Right atrium auricular region (tissue), 2 donors: Measurements from ENCODE around the gene ASNS. TPM values are rescaled to one million over a fixed set of nuclear protein-coding genes. Genes with fewer than 3 reads are reported as not detected.
"Not testable (repeated sequence)": the region's sequence is repeated elsewhere in the genome, so short reads cannot be mapped to it uniquely, and the experiment has no call there.

Source experiments
- DNase-seq: peaks from one replicate; pipeline ENCODE4 v3.0.0-alpha.2; 2019; ENCODE audit warnings: low spot score
- H3K27ac ChIP-seq, 2 donors: fragments of 200-600 bp; sonication (generic); 1 replicate in 1 of 2; 2 replicates in 1 of 2; pipeline ENCODE4 v1.5.1; 2016 to 2019
- H3K27me3 ChIP-seq, 2 donors: fragments of 200-600 bp; sonication (generic); one replicate each; pipeline versions ENCODE4 v1.5.1 to v1.6.0; 2017 to 2019
- H3K36me3 ChIP-seq: fragments of 200-600 bp; sonication (generic); one replicate; pipeline ENCODE4 v1.5.1; 2016
- H3K4me1 ChIP-seq, 2 donors: fragments of 200-600 bp; sonication (generic); one replicate each; pipeline versions ENCODE4 v1.5.1 to v1.6.0; 2017 to 2019
- H3K4me3 ChIP-seq, 2 donors: fragments of 200-600 bp; sonication (generic); 1 replicate in 1 of 2; 2 replicates in 1 of 2; pipeline ENCODE4 v1.5.1; 2017 to 2019; ENCODE audit warnings: mild to moderate bottlenecking in 1 of 2, moderate library complexity in 1 of 2
- H3K9me3 ChIP-seq, 2 donors: fragments of 200-600 bp; sonication (generic); one replicate each; pipeline ENCODE4 v1.5.1; 2019
- CTCF ChIP-seq, 2 donors: fragments of 200-600 bp; sonication (generic); IDR thresholded peaks; one replicate each; pipeline ENCODE4 v1.5.1; 2019; ENCODE audit warnings: antibody characterized with exemption in 2 of 2
- total RNA-seq, 2 donors: library from RNA; depleted of rRNA; stranded (reverse); fragments of >200 nt; gene quantifications; one replicate each; pipeline ENCODE4 v1.1.0, GENCODE V29; 2016

Gene ASNS
- total RNA-seq, 2 donors from 2014 or later: 11.8 to 13.4 TPM

- Histone ChIP-seq H3K27ac (no peak overlapping the region), H3K4me1 (no peaks in the 10 kb centered on the region), H3K9me3 (no peaks in the 10 kb centered on the region), H3K4me3 (no peak overlapping the region), H3K27me3 (no peaks in the 10 kb centered on the region), H3K36me3 (peaks cover 27% of the 10 kb centered on the region)
- TF ChIP-seq CTCF (IDR thresholded peaks at IDR 0.05): no peak
- DNase-seq: no peak
These were observed 14.7 kb downstream of the ASNS start for GRCh38 chr7:97857544-97857943.

GRCh38 chr7:97851683-97852082 is 20.5 kb downstream of the ASNS start:
- no peak overlapping the region for H3K4me3 ChIP-seq
- DNase-seq: no peak
- H3K27me3 ChIP-seq: no peaks in the 10 kb centered on the region
- no peaks in the 10 kb centered on the region for H3K4me1 ChIP-seq
- TF ChIP-seq CTCF (IDR thresholded peaks at IDR 0.05): no peak
- peaks cover 29% of the 10 kb centered on the region for H3K36me3 ChIP-seq
- no peak overlapping the region for H3K27ac ChIP-seq
- H3K9me3 ChIP-seq: no peaks in the 10 kb centered on the region

GRCh38 chr7:97850262-97851031 is 21.8 kb downstream of the ASNS start:
- DNase-seq, H3K27me3 ChIP-seq, H3K9me3 ChIP-seq, H3K4me1 ChIP-seq, H3K4me3 ChIP-seq, H3K27ac ChIP-seq: not testable (repeated sequence)
- peaks cover 29% of the 10 kb centered on the region for H3K36me3 ChIP-seq

- no peak for DNase-seq
- Histone ChIP-seq H3K36me3 (peaks cover 11% of the 10 kb centered on the region), H3K27me3 (no peaks in the 10 kb centered on the region), H3K9me3 (no peaks in the 10 kb centered on the region), H3K4me1 (no peaks in the 10 kb centered on the region), H3K27ac (no peak overlapping the region), H3K4me3 (no peak overlapping the region)
- TF ChIP-seq CTCF (IDR thresholded peaks at IDR 0.05): no peak
These were observed 24.4 kb downstream of the ASNS start for GRCh38 chr7:97847791-97848190.

- no peaks in the 10 kb centered on the region for H3K9me3 ChIP-seq
- TF ChIP-seq CTCF (IDR thresholded peaks at IDR 0.05): no peak
- DNase-seq: no peak
- no peak overlapping the region for H3K27ac ChIP-seq
- peaks cover 5% of the 10 kb centered on the region for H3K36me3 ChIP-seq
- H3K4me1 ChIP-seq: no peaks in the 10 kb centered on the region
- no peak overlapping the region for H3K4me3 ChIP-seq
- H3K27me3 ChIP-seq: no peaks in the 10 kb centered on the region
These were observed 25.3 kb downstream of the ASNS start for GRCh38 chr7:97846945-97847344.

- no peak overlapping the region for H3K27ac ChIP-seq
- no peak for DNase-seq
- no peaks in the 10 kb centered on the region for H3K4me1 ChIP-seq
- H3K36me3 ChIP-seq: no peaks in the 10 kb centered on the region
- peak in 1 of 2 donors; percentile 58 for TF ChIP-seq CTCF (IDR thresholded peaks at IDR 0.05)
- no peaks in the 10 kb centered on the region for H3K27me3 ChIP-seq
- no peak overlapping the region for H3K4me3 ChIP-seq
- no peaks in the 10 kb centered on the region for H3K9me3 ChIP-seq
These were observed 26.5 kb downstream of the ASNS start for GRCh38 chr7:97845622-97846203.
